ENCODE results near the gene SPOP. TPM values are rescaled to one million over a fixed set of nuclear protein-coding genes. Genes with fewer than 3 reads are reported as not detected.

SPOP gene
- total RNA-seq, 2 experiments from 2014 or later = 64.1 to 68.1 TPM

- CTCF ChIA-PET = interaction anchor here (0.5 to 5.0 kb wide), 25 partner anchors 7 to 430 kb away, joined by 3 to 116 read pairs (median 4); partner anchors contain the start of genes NXPH3 and SLC35B1
Measured at GRCh38 chr17:49567871-49568694, 109.8 kb downstream of the SPOP start.

DNA sequence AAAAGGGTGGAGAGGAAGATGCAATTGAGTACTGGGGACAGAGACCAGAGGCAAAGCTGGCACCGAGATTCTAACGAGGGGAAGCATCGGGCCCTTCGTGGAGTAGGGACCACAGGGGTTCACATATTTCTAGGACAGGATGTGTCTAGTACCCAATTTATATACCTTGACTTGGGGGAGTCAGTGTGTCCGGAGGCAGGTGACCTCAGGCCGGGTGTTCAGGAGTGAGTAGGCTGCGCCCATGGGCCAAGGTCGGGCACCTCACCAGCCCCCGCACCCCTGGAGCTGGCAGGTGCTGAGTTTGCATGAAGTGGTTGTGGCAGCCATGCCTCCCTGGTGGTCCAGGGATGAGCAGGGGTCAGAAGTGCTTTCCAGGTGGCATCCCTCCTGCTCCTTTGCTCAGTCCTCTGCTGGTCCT lies 110.8 kb downstream of the SPOP start:
- Mint-ChIP-seq H3K4me1 (peaks cover 31% of the 10 kb centered on the region), H3K27me3 (peaks cover 28% of the 10 kb centered on the region), H3K9me3 (no peaks in the 10 kb centered on the region), H3K36me3 (ENCODE audit: low read depth) (no peaks in the 10 kb centered on the region), H3K4me3 (no peak overlapping the region), H3K27ac (no peak overlapping the region)
- ChIA-PET POLR2A (no interaction called here), CTCF (interaction anchor here (0.5 to 4.1 kb wide), 24 partner anchors 8 to 431 kb away, joined by 3 to 35 read pairs (median 4); partner anchors contain the start of genes NXPH3 and SLC35B1)
- DNase-seq = no peak

More at GRCh38 chr17:49567871-49568694, 109.8 kb downstream of the SPOP start:
- POLR2A ChIA-PET = no interaction called here
- Mint-ChIP-seq H3K27me3 (peaks cover 32% of the 10 kb centered on the region), H3K27ac (no peak overlapping the region), H3K4me3 (peak overlapping the region; percentile 37), H3K9me3 (no peaks in the 10 kb centered on the region), H3K36me3 (ENCODE audit: low read depth) (no peaks in the 10 kb centered on the region), H3K4me1 (peaks cover 31% of the 10 kb centered on the region)
- DNase-seq = peak; percentile 83

DNA sequence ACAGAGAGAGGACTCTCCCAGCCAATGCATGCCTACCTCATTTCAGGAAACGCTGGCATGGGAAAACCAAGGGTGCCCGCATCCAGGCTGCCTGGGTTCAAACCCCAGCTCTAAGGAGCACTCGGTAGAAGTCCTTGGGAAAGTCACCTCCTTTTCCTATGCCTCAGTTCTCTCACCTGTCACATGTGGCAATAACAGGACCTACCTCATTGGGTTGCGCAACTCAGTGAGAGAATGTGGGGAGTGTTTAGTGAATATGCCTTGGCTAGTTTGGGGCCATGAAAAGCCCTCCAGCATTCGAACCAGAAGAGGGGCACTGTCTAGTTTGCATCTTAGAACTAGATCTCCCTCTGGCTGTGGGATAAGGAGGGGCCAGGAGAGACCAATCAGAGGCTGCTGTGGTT lies 111.2 kb downstream of the SPOP start:
- Mint-ChIP-seq H3K27ac (no peak overlapping the region), H3K4me1 (peaks cover 30% of the 10 kb centered on the region), H3K4me3 (no peak overlapping the region), H3K9me3 (no peaks in the 10 kb centered on the region), H3K36me3 (ENCODE audit: low read depth) (no peaks in the 10 kb centered on the region), H3K27me3 (peaks cover 23% of the 10 kb centered on the region)
- no peak for DNase-seq
- CTCF ChIA-PET = interaction anchor here (0.6 to 4.1 kb wide), 9 partner anchors 9 to 430 kb away, joined by 3 to 35 read pairs (median 4); partner anchors contain the start of genes NXPH3 and SLC35B1
- POLR2A ChIA-PET = no interaction called here

DNA sequence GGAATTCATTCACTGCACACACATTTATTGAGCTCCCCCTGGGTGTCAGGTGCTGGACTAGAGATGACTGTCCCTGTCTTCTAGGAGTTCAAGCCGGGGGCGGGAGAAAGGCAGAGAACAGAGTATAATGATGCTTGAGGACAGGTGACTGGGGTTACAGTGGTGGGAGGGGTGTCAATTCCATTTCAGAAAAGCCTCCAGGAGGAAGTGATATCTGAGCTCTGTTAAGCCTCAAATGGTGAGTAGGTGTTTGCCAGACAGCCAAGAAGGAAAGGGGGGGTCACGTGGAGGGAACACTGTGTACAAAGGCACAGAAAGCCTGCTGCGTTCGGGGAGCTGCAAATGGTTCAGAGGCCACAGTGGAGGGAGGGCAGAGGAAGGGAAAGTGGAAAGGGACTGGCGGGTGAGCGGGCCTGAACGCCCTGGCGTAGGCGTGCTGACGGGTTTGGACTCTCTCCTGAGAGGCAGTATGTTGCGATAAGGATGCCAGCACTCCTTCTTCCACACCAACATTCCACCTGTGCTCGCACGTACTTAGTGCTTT lies 111.9 kb downstream of the SPOP start:
- ChIA-PET POLR2A (interaction anchor here (0.6 kb wide), 1 partner anchor 52 kb away, joined by 3 read pairs; no protein-coding TSS in a partner anchor), CTCF (interaction anchor here (1.0 to 4.1 kb wide), 4 partner anchors 9 to 430 kb away, joined by 3 to 35 read pairs (median 4); no protein-coding TSS in a partner anchor)
- Mint-ChIP-seq H3K4me1 (peaks cover 24% of the 10 kb centered on the region), H3K36me3 (ENCODE audit: low read depth) (no peaks in the 10 kb centered on the region), H3K9me3 (no peaks in the 10 kb centered on the region), H3K27ac (no peak overlapping the region), H3K4me3 (no peak overlapping the region), H3K27me3 (peaks cover 17% of the 10 kb centered on the region)
- no peak for DNase-seq

GRCh38 chr17:49564638-49565037 lies 113.3 kb downstream of the SPOP start:
- H3K36me3 Mint-ChIP-seq (ENCODE audit: low read depth) = no peaks in the 10 kb centered on the region
- H3K27ac Mint-ChIP-seq = no peak overlapping the region
- no peaks in the 10 kb centered on the region for H3K9me3 Mint-ChIP-seq
- peaks cover 19% of the 10 kb centered on the region for H3K4me1 Mint-ChIP-seq
- H3K27me3 Mint-ChIP-seq = peaks cover 13% of the 10 kb centered on the region
- CTCF ChIA-PET = interaction anchor here (0.7 to 4.1 kb wide), 3 partner anchors 8 to 336 kb away, joined by 4 to 35 read pairs (median 4); no protein-coding TSS in a partner anchor
- no peak overlapping the region for H3K4me3 Mint-ChIP-seq
- no peak for DNase-seq
- POLR2A ChIA-PET = no interaction called here

DNA sequence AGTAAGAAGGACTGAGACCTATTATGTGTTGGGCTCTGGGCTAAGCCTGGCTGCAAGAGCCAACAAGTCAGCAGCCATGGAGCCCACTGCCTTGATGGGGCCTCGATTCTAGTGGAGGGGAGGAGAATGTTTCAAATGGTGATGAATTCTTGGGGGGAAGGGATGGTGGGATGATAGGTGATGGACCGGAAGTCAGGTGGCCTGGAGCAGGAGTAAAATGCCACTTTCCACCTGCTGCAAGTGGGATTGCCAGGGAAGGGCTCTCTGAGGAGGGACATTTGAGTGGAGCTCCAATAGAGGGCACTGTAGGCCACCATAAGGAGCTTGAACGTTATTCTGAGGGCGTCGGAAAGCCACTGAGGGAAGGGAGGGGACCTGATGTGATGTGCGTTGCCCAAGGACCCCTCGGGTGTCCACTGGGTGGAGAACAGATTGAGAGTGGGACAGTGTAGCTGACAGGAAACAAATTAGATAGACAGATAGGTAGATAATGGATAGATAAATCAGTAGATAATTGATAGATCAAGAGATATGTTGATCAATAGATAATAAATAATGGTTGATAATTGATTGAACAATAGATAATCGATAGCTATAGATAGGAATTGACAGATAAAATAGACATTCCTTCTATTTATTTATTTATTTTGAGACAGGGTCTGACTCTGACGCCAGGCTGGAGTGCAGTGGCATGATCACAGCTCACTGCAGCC lies 120.4 kb downstream of the SPOP start:
- Mint-ChIP-seq H3K27me3 (peaks cover 2% of the 10 kb centered on the region), H3K9me3 (no peaks in the 10 kb centered on the region), H3K4me1 (no peaks in the 10 kb centered on the region), H3K4me3 (no peak overlapping the region), H3K27ac (no peak overlapping the region), H3K36me3 (ENCODE audit: low read depth) (no peaks in the 10 kb centered on the region)
- ChIA-PET CTCF (interaction anchor here (0.7 to 4.1 kb wide), 29 partner anchors 9 to 440 kb away, joined by 3 to 35 read pairs (median 5); partner anchors contain the start of genes NGFR, NXPH3, PHB1 and SLC35B1), POLR2A (interaction anchor here (0.7 kb wide), 1 partner anchor 18 kb away, joined by 3 read pairs; the partner anchor contains the start of gene NXPH3)
- peak; percentile 56 for DNase-seq

DNA sequence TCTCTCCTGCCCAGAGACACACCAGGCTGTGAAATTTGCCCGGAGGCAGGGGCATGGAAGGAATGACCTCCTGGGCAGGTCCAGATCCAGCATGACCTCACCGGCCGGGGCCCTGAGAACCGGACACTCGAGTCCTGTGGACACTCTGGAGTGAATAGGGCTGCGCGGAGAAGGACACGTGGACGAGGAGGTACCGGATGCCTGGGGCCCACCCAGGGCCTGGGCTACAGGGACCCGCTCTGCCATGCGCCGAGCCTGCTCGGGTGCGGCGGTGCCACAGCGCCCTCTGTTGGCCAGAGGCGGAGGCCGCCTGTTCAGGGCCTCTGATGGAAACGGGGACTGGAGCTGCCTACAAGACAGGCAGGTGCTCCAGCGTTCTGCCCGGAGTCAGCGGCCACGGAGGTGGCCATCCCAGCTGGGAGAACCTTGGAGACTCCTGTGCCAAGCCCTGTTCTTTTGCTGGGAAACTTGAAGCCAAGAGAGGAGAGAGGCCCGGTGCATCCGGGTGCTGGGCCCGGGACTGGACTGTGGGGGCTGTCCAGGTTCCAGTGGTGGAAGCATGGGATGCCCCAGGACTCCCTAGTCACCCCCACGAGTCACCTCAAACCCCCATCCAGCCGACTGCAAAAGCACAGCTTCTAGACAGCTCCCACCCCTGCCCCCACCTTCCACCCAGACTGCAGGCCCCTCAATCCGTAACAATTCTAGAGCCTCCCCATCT lies 121.5 kb downstream of the SPOP start:
- no peak overlapping the region for H3K4me3 Mint-ChIP-seq
- POLR2A ChIA-PET = no interaction called here
- no peaks in the 10 kb centered on the region for H3K4me1 Mint-ChIP-seq
- DNase-seq = peak; percentile 82
- H3K27me3 Mint-ChIP-seq = peaks cover 2% of the 10 kb centered on the region
- CTCF ChIA-PET = interaction anchor here (0.6 to 4.1 kb wide), 45 partner anchors 10 to 466 kb away, joined by 3 to 35 read pairs (median 4); partner anchors contain the start of genes NGFR, NXPH3, PHB1 and SLC35B1
- H3K9me3 Mint-ChIP-seq = no peaks in the 10 kb centered on the region
- H3K27ac Mint-ChIP-seq = no peak overlapping the region
- H3K36me3 Mint-ChIP-seq (ENCODE audit: low read depth) = no peaks in the 10 kb centered on the region

- Mint-ChIP-seq H3K9me3 (no peaks in the 10 kb centered on the region), H3K4me3 (no peak overlapping the region), H3K27me3 (peaks cover 2% of the 10 kb centered on the region), H3K4me1 (no peaks in the 10 kb centered on the region), H3K36me3 (ENCODE audit: low read depth) (no peaks in the 10 kb centered on the region), H3K27ac (no peak overlapping the region)
- POLR2A ChIA-PET = no interaction called here
- CTCF ChIA-PET = interaction anchor here (0.6 to 4.1 kb wide), 27 partner anchors 9 to 467 kb away, joined by 3 to 35 read pairs (median 4); partner anchors contain the start of genes NGFR, NXPH3, PHB1 and SLC35B1
- DNase-seq = no peak
Measured at GRCh38 chr17:49555495-49556222, 122.2 kb downstream of the SPOP start.

DNA sequence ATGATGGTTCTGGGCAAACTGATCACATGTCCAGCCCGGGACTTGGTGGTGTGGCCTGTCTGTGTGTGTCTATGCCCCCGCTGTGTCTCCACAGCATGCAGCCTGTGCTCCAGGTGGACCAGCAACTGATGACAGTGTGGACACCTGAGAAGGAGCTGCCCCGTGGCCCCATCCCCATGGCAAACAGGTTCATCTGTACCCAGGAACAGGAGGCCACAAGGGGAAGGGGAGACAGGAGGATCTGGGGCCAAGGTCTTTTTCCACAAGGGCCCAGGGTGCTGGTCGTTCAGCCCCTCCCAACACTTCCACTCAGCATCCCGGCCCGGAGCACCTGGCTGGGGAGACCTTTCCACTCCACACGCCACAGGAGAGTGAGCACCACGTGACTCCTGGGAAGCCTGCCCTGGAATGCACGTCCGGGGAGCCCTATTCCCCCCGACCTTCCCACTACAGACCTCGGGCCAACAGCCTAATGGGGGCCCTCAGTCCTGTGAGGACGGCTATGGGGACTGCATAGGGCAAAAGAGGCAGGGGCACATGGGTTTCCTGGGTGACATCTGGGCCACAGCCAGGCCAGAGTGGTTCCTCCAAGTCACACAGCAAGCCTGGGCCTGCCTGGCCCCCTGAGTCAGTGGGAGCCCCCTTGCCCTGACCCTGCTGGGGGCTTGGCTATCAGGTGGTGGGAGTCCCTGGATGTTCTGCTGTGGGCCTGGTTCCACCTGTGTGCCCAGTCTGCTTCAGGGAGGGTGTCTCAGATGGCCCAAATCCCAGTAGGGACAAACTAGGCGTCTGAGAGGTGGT lies 123.0 kb downstream of the SPOP start:
- H3K4me3 Mint-ChIP-seq = no peak overlapping the region
- H3K9me3 Mint-ChIP-seq = no peaks in the 10 kb centered on the region
- POLR2A ChIA-PET = no interaction called here
- peaks cover 2% of the 10 kb centered on the region for H3K27me3 Mint-ChIP-seq
- CTCF ChIA-PET = interaction anchor here (1.0 to 4.1 kb wide), 7 partner anchors 8 to 320 kb away, joined by 3 to 35 read pairs (median 28); partner anchors contain the start of genes NGFR and PHB1
- H3K27ac Mint-ChIP-seq = no peak overlapping the region
- no peaks in the 10 kb centered on the region for H3K36me3 Mint-ChIP-seq (ENCODE audit: low read depth)
- no peaks in the 10 kb centered on the region for H3K4me1 Mint-ChIP-seq
- DNase-seq = no peak

DNA sequence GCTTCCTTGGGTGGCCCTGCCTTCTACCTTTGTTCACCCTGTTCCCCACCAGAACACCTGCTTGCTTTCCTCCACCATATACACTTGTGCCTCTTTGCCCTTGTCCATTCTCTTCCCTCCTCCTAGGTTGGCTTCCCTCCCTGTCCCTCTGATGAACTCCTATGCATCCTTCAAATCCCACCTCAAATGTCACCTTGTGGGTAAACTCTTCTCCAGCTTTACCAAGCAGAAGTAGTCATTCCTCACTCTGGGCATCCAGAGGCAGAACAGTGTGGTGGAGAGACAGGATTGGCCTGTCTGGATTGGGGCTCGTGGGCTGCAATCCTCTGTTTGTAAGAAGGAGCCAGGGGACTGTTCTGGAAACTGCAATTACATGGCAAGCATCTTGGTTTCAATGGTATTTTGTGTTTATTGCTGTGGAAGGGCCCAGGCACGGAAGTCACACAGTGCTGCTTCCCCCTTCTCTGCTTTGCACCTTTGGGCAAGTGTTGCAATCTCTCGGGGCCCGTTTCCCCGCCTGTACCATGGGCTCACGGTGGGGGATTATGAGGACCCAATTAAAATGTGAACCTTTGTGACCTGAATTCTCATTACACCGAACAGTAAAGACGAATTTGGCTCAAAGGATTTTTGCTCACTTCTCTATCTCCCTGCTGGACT lies 124.1 kb downstream of the SPOP start:
- Mint-ChIP-seq H3K4me3 (no peak overlapping the region), H3K4me1 (no peaks in the 10 kb centered on the region), H3K36me3 (ENCODE audit: low read depth) (no peaks in the 10 kb centered on the region), H3K27ac (no peak overlapping the region), H3K27me3 (peaks cover 2% of the 10 kb centered on the region), H3K9me3 (no peaks in the 10 kb centered on the region)
- ChIA-PET POLR2A (no interaction called here), CTCF (no interaction called here)
- DNase-seq = no peak
